GM18517 (cell line): ENCODE measurements around the gene TMEM270.

Experiments
- ATAC-seq: cut with Tn5 transposase; IDR thresholded peaks from one replicate; pipeline ENCODE4 v1.9.1; 2021; ENCODE audit warnings: mild to moderate bottlenecking, moderate library complexity; ENCODE audit not compliant: unreplicated experiment

Gene TMEM270

GRCh38 chr7:73904219-73905137 is 43.5 kb downstream of the TMEM270 start:
- ATAC-seq: no peak

GRCh38 chr7:73905360-73905759 is 44.4 kb downstream of the TMEM270 start:
- ATAC-seq: no peak

- ATAC-seq: no peak
Observed at GRCh38 chr7:73906874-73907273, 45.9 kb downstream of the TMEM270 start.

- no peak for ATAC-seq
Observed at GRCh38 chr7:73907554-73908122, 46.7 kb downstream of the TMEM270 start.

- no peak for ATAC-seq
Observed at GRCh38 chr7:73908123-73908611, 47.2 kb downstream of the TMEM270 start.

- no peak for ATAC-seq
Observed at GRCh38 chr7:73909051-73909941, 48.3 kb downstream of the TMEM270 start.

- ATAC-seq: no peak
Observed at GRCh38 chr7:73909996-73910395, 49.0 kb downstream of the TMEM270 start.

GRCh38 chr7:73912223-73912622 is 51.3 kb downstream of the TMEM270 start:
- ATAC-seq: no peak
